ENCODE measurements around the gene NPR1.

NPR1 gene

GRCh38 chr1:153741986-153742385, 63.5 kb downstream of the NPR1 start:
- POLR2A ChIA-PET = interaction anchor here (1.2 kb wide), 1 partner anchor 14 kb away, joined by 5 read pairs; the partner anchor contains the start of gene INTS3
- DNase-seq (ENCODE audit: extremely low spot score) = no peak
- CTCF ChIA-PET = no interaction called here
- TF ChIP-seq ARNT (IDR thresholded peaks at IDR 0.05) = no peak

- CTCF ChIA-PET = no interaction called here
- POLR2A ChIA-PET = interaction anchor here (1.2 kb wide), 1 partner anchor 14 kb away, joined by 5 read pairs; the partner anchor contains the start of gene INTS3
- TF ChIP-seq ELF4 (IDR thresholded peaks at IDR 0.05) (no peak), LEF1 (IDR thresholded peaks at IDR 0.05; ENCODE audit: borderline replicate concordance) (no peak), L3MBTL2 (conservative IDR thresholded peaks at IDR 0.05) (no peak), PKNOX1 (IDR thresholded peaks at IDR 0.05) (no peak), FOXM1 (IDR thresholded peaks at IDR 0.05; ENCODE audit: borderline replicate concordance) (no peak), FOXK2 (IDR thresholded peaks at IDR 0.05) (no peak), HDGF (IDR thresholded peaks at IDR 0.05; ENCODE audit: borderline replicate concordance) (no peak), NFRKB (IDR thresholded peaks at IDR 0.05) (no peak), BHLHE40 (IDR thresholded peaks at IDR 0.05; ENCODE audit: borderline replicate concordance) (no peak), ZNF384 (IDR thresholded peaks at IDR 0.05) (no peak), SUZ12 (IDR thresholded peaks at IDR 0.05) (no peak), CTBP1 (IDR thresholded peaks at IDR 0.05; ENCODE audit: borderline replicate concordance) (no peak), FOXA1 (IDR thresholded peaks at IDR 0.05) (no peak), TARDBP (IDR thresholded peaks at IDR 0.05) (no peak), SP1 (IDR thresholded peaks at IDR 0.05) (no peak), ARNT (IDR thresholded peaks at IDR 0.05) (no peak)
- DNase-seq (ENCODE audit: extremely low spot score) = no peak
Observed at GRCh38 chr1:153742411-153743142, 64.1 kb downstream of the NPR1 start.

Data from HEK293T (cell line).